Neural cell (in vitro differentiated cells): ENCODE results near the gene MYCBP2. TPM values are rescaled to one million over a fixed set of nuclear protein-coding genes. Genes with fewer than 3 reads are reported as not detected.

ENCODE experiments used
- H2AFZ ChIP-seq: fragments of 200-600, 300-800 bp; sonication (generic), shearing (Covaris generic); 2 replicates; pipeline ENCODE4 v1.6.0; 2014; ENCODE audit warnings: low read depth, mild to moderate bottlenecking, antibody characterized with exemption, low read length, moderate library complexity
- H3F3A ChIP-seq: fragments of 200-600 bp; shearing (Covaris generic); 2 replicates; pipeline ENCODE4 v1.6.1; 2016; ENCODE audit warnings: mild to moderate bottlenecking, moderate library complexity, mixed read lengths, antibody characterized with exemption, low read length; ENCODE audit not compliant: insufficient read depth, poor library complexity, severe bottlenecking
- H3K27ac ChIP-seq: fragments of 200-600, 300-800 bp; sonication (generic), shearing (Covaris generic); 2 replicates; pipeline ENCODE4 v1.5.1; 2014; ENCODE audit warnings: mild to moderate bottlenecking, low read length, moderate library complexity
- H3K27me3 ChIP-seq: fragments of 300-800, 200-600 bp; sonication (generic), shearing (Covaris generic); 2 replicates; pipeline ENCODE4 v1.6.0; 2014; ENCODE audit warnings: mild to moderate bottlenecking, low read depth, low read length, moderate library complexity; ENCODE audit not compliant: insufficient read depth
- H3K36me3 ChIP-seq: fragments of 300-800, 200-600 bp; sonication (generic), shearing (Covaris generic); 2 replicates; pipeline ENCODE4 v1.5.1; 2014; ENCODE audit warnings: mild to moderate bottlenecking, antibody characterized with exemption, low read length, moderate library complexity; ENCODE audit not compliant: insufficient read depth
- H3K4me2 ChIP-seq: fragments of 300-800, 200-600 bp; sonication (generic), shearing (Covaris generic); 2 replicates; pipeline ENCODE4 v1.6.0; 2014; ENCODE audit warnings: mild to moderate bottlenecking, low read length
- H3K4me3 ChIP-seq: fragments of 300-800, 200-600 bp; sonication (generic), shearing (Covaris generic); 2 replicates; pipeline ENCODE4 v1.5.1; 2014; ENCODE audit warnings: mild to moderate bottlenecking, low read length, moderate library complexity
- H3K79me2 ChIP-seq: fragments of 200-600 bp; shearing (Covaris generic); replicated peaks from 2 replicates; pipeline ENCODE4 v1.6.0; 2014; ENCODE audit warnings: mild to moderate bottlenecking, low read length, moderate library complexity; ENCODE audit not compliant: insufficient read depth
- H3K9ac ChIP-seq: fragments of 300-800, 200-600 bp; sonication (generic), shearing (Covaris generic); 2 replicates; pipeline ENCODE4 v1.6.1; 2016; ENCODE audit warnings: mild to moderate bottlenecking, low read length, mixed read lengths
- H3K9me2 ChIP-seq: fragments of 200-600 bp; shearing (Covaris generic); 2 replicates; pipeline ENCODE4 v1.6.1; 2016; ENCODE audit warnings: mild to moderate bottlenecking, low read length, mixed read lengths; ENCODE audit not compliant: insufficient read depth
- H3K9me3 ChIP-seq: fragments of 200-600, 300-800 bp; sonication (generic), shearing (Covaris generic); 2 replicates; pipeline ENCODE4 v1.6.1; 2016; ENCODE audit warnings: mild to moderate bottlenecking, mixed run types, low read length, moderate library complexity, mixed read lengths
- H4K20me1 ChIP-seq: fragments of 200-600 bp; shearing (Covaris generic); 2 replicates; pipeline ENCODE4 v1.6.1; 2016; ENCODE audit warnings: mild to moderate bottlenecking, mixed run types; ENCODE audit not compliant: insufficient read depth
- CTCF ChIP-seq: fragments of 450-650 bp; IDR thresholded peaks from 2 replicates; pipeline ENCODE4 v1.5.1; 2014; ENCODE audit warnings: antibody characterized with exemption, mild to moderate bottlenecking, moderate library complexity; ENCODE audit not compliant: poor library complexity, severe bottlenecking
- EP300 ChIP-seq: fragments of 450-650 bp; conservative IDR thresholded peaks from 2 replicates; pipeline ENCODE4 v1.6.1; 2014; ENCODE audit warnings: antibody characterized with exemption, mild to moderate bottlenecking, moderate library complexity; ENCODE audit not compliant: poor library complexity, severe bottlenecking
- EZH2 ChIP-seq: fragments of 200-600, 300-800 bp; shearing (Covaris generic), sonication (generic); IDR thresholded peaks from 2 replicates; pipeline ENCODE4 v1.6.1; 2014; ENCODE audit warnings: antibody characterized with exemption, low read length, borderline replicate concordance, mild to moderate bottlenecking; ENCODE audit not compliant: insufficient read depth, poor library complexity, severe bottlenecking
- MXI1 ChIP-seq: fragments of 450-650 bp; conservative IDR thresholded peaks from 2 replicates; pipeline ENCODE4 v1.6.1; 2014; ENCODE audit warnings: antibody characterized with exemption, mild to moderate bottlenecking; ENCODE audit not compliant: poor library complexity, severe bottlenecking
- POLR2AphosphoS5 ChIP-seq: IDR thresholded peaks from 2 replicates; pipeline ENCODE4 v1.6.1; 2012
- RAD21 ChIP-seq: fragments of 450-650 bp; conservative IDR thresholded peaks from 2 replicates; pipeline ENCODE4 v1.6.1; 2014; ENCODE audit warnings: antibody characterized with exemption, mild to moderate bottlenecking, moderate library complexity
- REST ChIP-seq: IDR thresholded peaks from 2 replicates; pipeline ENCODE4 v1.6.1; 2012; ENCODE audit warnings: borderline replicate concordance
- SMC3 ChIP-seq: fragments of 450-650 bp; conservative IDR thresholded peaks from 2 replicates; pipeline ENCODE4 v1.6.1; 2014; ENCODE audit warnings: antibody characterized with exemption, mild to moderate bottlenecking, moderate library complexity; ENCODE audit not compliant: poor library complexity
- TAF1 ChIP-seq: IDR thresholded peaks from 2 replicates; pipeline ENCODE4 v1.6.1; 2012; ENCODE audit warnings: low read depth
- polyA plus RNA-seq: library from polyadenylated mRNA; depleted of rRNA; stranded (reverse); fragments of >200 nt; gene quantifications from 2 replicates; pipeline ENCODE4 v1.2.3, GENCODE V29; 2014

The MYCBP2 gene
- polyA plus RNA-seq, 1 donor from 2014 or later = 135 TPM

- no peaks in the 10 kb centered on the region for H3K9me3 ChIP-seq
- H3K4me3 ChIP-seq = peak overlapping the region; percentile 94
- no peaks in the 10 kb centered on the region for H3K36me3 ChIP-seq
- peaks cover 11% of the 10 kb centered on the region for H4K20me1 ChIP-seq
- no peak overlapping the region for H2AFZ ChIP-seq
- peak overlapping the region; percentile 87 for H3K4me2 ChIP-seq
- H3K9me2 ChIP-seq = no peaks in the 10 kb centered on the region
- H3K79me2 ChIP-seq = peaks cover 51% of the 10 kb centered on the region
- no peaks in the 10 kb centered on the region for H3F3A ChIP-seq
- H3K9ac ChIP-seq = peak overlapping the region; percentile 94
- H3K27me3 ChIP-seq = no peaks in the 10 kb centered on the region
- TF ChIP-seq SMC3 (peak; percentile 9), CTCF (no peak), REST (no peak), POLR2AphosphoS5 (no peak), TAF1 (no peak), EP300 (no peak), RAD21 (no peak), MXI1 (peak; percentile 77), EZH2 (no peak)
- H3K27ac ChIP-seq = peak overlapping the region; percentile 95
Observed at GRCh38 chr13:77026255-77026860, 300.5 kb downstream of the MYCBP2 start.

- Histone ChIP-seq H3K9me3 (no peaks in the 10 kb centered on the region), H3K36me3 (peaks cover 8% of the 10 kb centered on the region), H3K79me2 (peaks cover 70% of the 10 kb centered on the region), H3F3A (no peaks in the 10 kb centered on the region), H3K27ac (no peak overlapping the region), H3K27me3 (no peaks in the 10 kb centered on the region), H3K9me2 (no peaks in the 10 kb centered on the region), H2AFZ (no peak overlapping the region), H3K9ac (no peak overlapping the region), H4K20me1 (peaks cover 18% of the 10 kb centered on the region), H3K4me2 (no peak overlapping the region), H3K4me3 (peak overlapping the region; percentile 94)
- TF ChIP-seq POLR2AphosphoS5 = no peak
Observed at GRCh38 chr13:77022341-77022740, 304.6 kb downstream of the MYCBP2 start.
